WTC11 (cell line): ENCODE data around the gene SPRY1. TPM values are rescaled to one million over a fixed set of nuclear protein-coding genes. Genes with fewer than 3 reads are reported as not detected.

Source experiments
- ATAC-seq: fragments of 200-7000 bp; cut with Tn5 transposase; 2 replicates; pipeline ENCODE4 v1.10.0; 2021; ENCODE audit warnings: mild to moderate bottlenecking, moderate library complexity
- CTCF ChIA-PET: fragments of 300-600 bp; sonication (Branson Sonifier 250); formaldehyde crosslinking; loops from one replicate; lab custom pipeline; 2021; ENCODE audit warnings: antibody characterized with exemption; lab: Charles Lee
- POLR2A ChIA-PET: fragments of 350-600 bp; sonication (Branson Sonifier 250); formaldehyde crosslinking; loops from one replicate; lab custom pipeline; 2021; ENCODE audit warnings: antibody characterized with exemption; lab: Charles Lee
- DNase-seq: peaks from one replicate; pipeline ENCODE4 v3.0.0; 2021; ENCODE audit warnings: low spot score
- H3K27ac Mint-ChIP-seq: 2 replicates; pipeline ENCODE4 v1.8.0; 2021; ENCODE audit warnings: mixed read lengths
- H3K27me3 Mint-ChIP-seq: 2 replicates; pipeline ENCODE4 v1.8.0; 2021; ENCODE audit warnings: low read depth, mild to moderate bottlenecking, moderate library complexity, mixed read lengths
- H3K36me3 Mint-ChIP-seq: 2 replicates; pipeline ENCODE4 v1.8.0; 2021; ENCODE audit warnings: mixed read lengths
- H3K4me1 Mint-ChIP-seq: 2 replicates; pipeline ENCODE4 v1.8.0; 2022; ENCODE audit warnings: mixed read lengths
- H3K4me3 Mint-ChIP-seq: 2 replicates; pipeline ENCODE4 v1.8.0; 2021; ENCODE audit warnings: mild to moderate bottlenecking, moderate library complexity, mixed read lengths
- H3K9me3 Mint-ChIP-seq: 2 replicates; pipeline ENCODE4 v1.8.0; 2021; ENCODE audit warnings: mixed read lengths
- ATF1 ChIP-seq: sonication (generic); formaldehyde crosslinking; IDR thresholded peaks from 2 replicates; pipeline ENCODE4 v1.8.1; 2023; ENCODE audit warnings: mild to moderate bottlenecking, moderate library complexity, missing genetic modification reagents
- CREB1 ChIP-seq: sonication (generic); formaldehyde crosslinking; IDR thresholded peaks from 2 replicates; pipeline ENCODE4 v1.8.0; 2023; ENCODE audit warnings: mild to moderate bottlenecking, missing genetic modification reagents
- FOXK1 ChIP-seq: sonication (generic); formaldehyde crosslinking; IDR thresholded peaks from 2 replicates; pipeline ENCODE4 v1.8.0; 2022; ENCODE audit warnings: mild to moderate bottlenecking, moderate library complexity, missing genetic modification reagents
- JAZF1 ChIP-seq: fragments of 250-450 bp; sonication (Bioruptor Pico); IDR thresholded peaks from 2 replicates; pipeline ENCODE4 v1.9.0; 2021; ENCODE audit warnings: moderate library complexity, mild to moderate bottlenecking, inconsistent platforms
- ZBTB21 ChIP-seq: sonication (generic); formaldehyde crosslinking; IDR thresholded peaks from 2 replicates; pipeline ENCODE4 v1.8.1; 2023; ENCODE audit warnings: mild to moderate bottlenecking, missing genetic modification reagents, borderline replicate concordance
- ZNF121 ChIP-seq: sonication (generic); formaldehyde crosslinking; IDR thresholded peaks from 2 replicates; pipeline ENCODE4 v1.8.0; 2023; ENCODE audit warnings: missing genetic modification reagents
- ZNF396 ChIP-seq: fragments of 250-450 bp; sonication (Bioruptor Pico); IDR thresholded peaks from 2 replicates; pipeline ENCODE4 v1.8.0; 2021; ENCODE audit warnings: mild to moderate bottlenecking, moderate library complexity, borderline replicate concordance
- ZNF416 ChIP-seq: fragments of 250-450 bp; sonication (Bioruptor Pico); IDR thresholded peaks from 2 replicates; pipeline ENCODE4 v1.9.0; 2021; ENCODE audit warnings: mild to moderate bottlenecking, inconsistent platforms
- total RNA-seq: library from RNA; stranded (reverse); gene quantifications from 3 replicates; pipeline ENCODE4 v1.2.3, GENCODE V29; 2021
- TF ChIP-seq, protein P1 (sequence below): sonication (generic); formaldehyde crosslinking; IDR thresholded peaks from 2 replicates; pipeline ENCODE4 v1.8.0; 2022; ENCODE audit warnings: mild to moderate bottlenecking, missing genetic modification reagents
- TF ChIP-seq, protein P2 (sequence below): sonication (generic); formaldehyde crosslinking; IDR thresholded peaks from 2 replicates; pipeline ENCODE4 v1.8.1; 2023; ENCODE audit warnings: mild to moderate bottlenecking, missing genetic modification reagents, moderate library complexity
- TF ChIP-seq, protein P3 (sequence below): fragments of 250-450 bp; sonication (Bioruptor Pico); IDR thresholded peaks from 2 replicates; pipeline ENCODE4 v2.1.2; 2022; ENCODE audit warnings: mild to moderate bottlenecking, moderate library complexity
- TF ChIP-seq, protein P4 (sequence below): sonication (generic); formaldehyde crosslinking; IDR thresholded peaks from 2 replicates; pipeline ENCODE4 v1.8.1; 2023; ENCODE audit warnings: mild to moderate bottlenecking, missing genetic modification reagents
- TF ChIP-seq, protein P5 (sequence below): sonication (generic); formaldehyde crosslinking; IDR thresholded peaks from 2 replicates; pipeline ENCODE4 v1.8.0; 2022; ENCODE audit warnings: mild to moderate bottlenecking, missing genetic modification reagents
- TF ChIP-seq, protein P6 (sequence below): fragments of 250-450 bp; sonication (Bioruptor Pico); IDR thresholded peaks from 2 replicates; pipeline ENCODE4 v1.9.0; 2021; ENCODE audit warnings: mild to moderate bottlenecking, borderline replicate concordance
- TF ChIP-seq, protein P7 (sequence below): sonication (generic); formaldehyde crosslinking; IDR thresholded peaks from 2 replicates; pipeline ENCODE4 v1.8.0; 2023; ENCODE audit warnings: mild to moderate bottlenecking, missing genetic modification reagents

The SPRY1 gene
- total RNA-seq, 1 experiment from 2014 or later, result 107 TPM

DNA sequence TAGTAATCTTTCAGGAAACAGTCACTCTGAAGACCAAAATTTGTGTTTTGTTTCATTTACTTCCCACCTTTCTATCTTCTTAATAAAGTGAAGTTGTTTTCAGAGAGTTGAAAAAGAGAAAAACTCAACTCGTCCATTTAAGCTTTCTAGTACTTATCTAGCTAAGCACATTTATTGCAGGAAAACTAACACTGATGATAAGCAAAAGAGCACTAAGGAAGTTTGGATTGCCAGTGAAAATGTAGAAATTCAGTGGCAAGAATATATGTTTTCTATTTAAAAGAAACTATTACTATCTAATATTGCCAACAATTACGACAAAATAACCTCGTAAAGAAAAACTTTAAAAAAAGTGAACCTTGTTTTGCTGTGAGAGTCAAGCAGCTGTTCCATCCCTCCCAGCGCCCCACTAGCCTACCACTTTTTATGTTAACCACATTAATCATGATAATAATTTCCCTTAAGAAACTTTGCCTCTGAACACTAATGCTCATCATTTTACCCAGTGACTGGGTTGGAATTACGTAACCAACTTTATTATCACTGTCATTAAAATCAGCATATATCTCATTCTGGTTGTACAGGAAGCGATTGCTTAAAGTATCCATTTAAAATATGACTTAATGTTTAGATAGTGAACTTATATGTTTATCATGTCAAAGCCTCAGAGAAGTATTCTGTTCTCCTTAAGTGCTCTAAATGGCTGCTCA lies 24.8 kb downstream of the SPRY1 start:
- no peak for DNase-seq
- Mint-ChIP-seq H3K27me3 (no peaks in the 10 kb centered on the region), H3K4me3 (no peak overlapping the region), H3K36me3 (peaks cover 6% of the 10 kb centered on the region), H3K9me3 (peaks cover 10% of the 10 kb centered on the region), H3K27ac (peak overlapping the region; percentile 88), H3K4me1 (peaks cover 57% of the 10 kb centered on the region)
- ChIA-PET CTCF (no interaction called here), POLR2A (interaction anchor here (0.5 kb wide), 1 partner anchor 10 kb away, joined by 6 read pairs; no protein-coding TSS in a partner anchor)
- TF ChIP-seq, protein P1, sequence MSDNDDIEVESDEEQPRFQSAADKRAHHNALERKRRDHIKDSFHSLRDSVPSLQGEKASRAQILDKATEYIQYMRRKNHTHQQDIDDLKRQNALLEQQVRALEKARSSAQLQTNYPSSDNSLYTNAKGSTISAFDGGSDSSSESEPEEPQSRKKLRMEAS (CRISPR knock-in tag), result no peak
- TF ChIP-seq, protein P2, sequence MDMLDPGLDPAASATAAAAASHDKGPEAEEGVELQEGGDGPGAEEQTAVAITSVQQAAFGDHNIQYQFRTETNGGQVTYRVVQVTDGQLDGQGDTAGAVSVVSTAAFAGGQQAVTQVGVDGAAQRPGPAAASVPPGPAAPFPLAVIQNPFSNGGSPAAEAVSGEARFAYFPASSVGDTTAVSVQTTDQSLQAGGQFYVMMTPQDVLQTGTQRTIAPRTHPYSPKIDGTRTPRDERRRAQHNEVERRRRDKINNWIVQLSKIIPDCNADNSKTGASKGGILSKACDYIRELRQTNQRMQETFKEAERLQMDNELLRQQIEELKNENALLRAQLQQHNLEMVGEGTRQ (CRISPR knock-in tag), result no peak
- TF ChIP-seq, protein P3, sequence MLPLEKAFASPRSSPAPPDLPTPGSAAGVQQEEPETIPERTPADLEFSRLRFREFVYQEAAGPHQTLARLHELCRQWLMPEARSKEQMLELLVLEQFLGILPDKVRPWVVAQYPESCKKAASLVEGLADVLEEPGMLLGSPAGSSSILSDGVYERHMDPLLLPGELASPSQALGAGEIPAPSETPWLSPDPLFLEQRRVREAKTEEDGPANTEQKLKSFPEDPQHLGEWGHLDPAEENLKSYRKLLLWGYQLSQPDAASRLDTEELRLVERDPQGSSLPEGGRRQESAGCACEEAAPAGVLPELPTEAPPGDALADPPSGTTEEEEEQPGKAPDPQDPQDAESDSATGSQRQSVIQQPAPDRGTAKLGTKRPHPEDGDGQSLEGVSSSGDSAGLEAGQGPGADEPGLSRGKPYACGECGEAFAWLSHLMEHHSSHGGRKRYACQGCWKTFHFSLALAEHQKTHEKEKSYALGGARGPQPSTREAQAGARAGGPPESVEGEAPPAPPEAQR (CRISPR knock-in tag), result no peak
- TF ChIP-seq, protein P4, sequence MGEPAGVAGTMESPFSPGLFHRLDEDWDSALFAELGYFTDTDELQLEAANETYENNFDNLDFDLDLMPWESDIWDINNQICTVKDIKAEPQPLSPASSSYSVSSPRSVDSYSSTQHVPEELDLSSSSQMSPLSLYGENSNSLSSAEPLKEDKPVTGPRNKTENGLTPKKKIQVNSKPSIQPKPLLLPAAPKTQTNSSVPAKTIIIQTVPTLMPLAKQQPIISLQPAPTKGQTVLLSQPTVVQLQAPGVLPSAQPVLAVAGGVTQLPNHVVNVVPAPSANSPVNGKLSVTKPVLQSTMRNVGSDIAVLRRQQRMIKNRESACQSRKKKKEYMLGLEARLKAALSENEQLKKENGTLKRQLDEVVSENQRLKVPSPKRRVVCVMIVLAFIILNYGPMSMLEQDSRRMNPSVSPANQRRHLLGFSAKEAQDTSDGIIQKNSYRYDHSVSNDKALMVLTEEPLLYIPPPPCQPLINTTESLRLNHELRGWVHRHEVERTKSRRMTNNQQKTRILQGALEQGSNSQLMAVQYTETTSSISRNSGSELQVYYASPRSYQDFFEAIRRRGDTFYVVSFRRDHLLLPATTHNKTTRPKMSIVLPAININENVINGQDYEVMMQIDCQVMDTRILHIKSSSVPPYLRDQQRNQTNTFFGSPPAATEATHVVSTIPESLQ (CRISPR knock-in tag), result no peak
- TF ChIP-seq CREB1 (CRISPR knock-in tag), result no peak
- TF ChIP-seq, protein P5, sequence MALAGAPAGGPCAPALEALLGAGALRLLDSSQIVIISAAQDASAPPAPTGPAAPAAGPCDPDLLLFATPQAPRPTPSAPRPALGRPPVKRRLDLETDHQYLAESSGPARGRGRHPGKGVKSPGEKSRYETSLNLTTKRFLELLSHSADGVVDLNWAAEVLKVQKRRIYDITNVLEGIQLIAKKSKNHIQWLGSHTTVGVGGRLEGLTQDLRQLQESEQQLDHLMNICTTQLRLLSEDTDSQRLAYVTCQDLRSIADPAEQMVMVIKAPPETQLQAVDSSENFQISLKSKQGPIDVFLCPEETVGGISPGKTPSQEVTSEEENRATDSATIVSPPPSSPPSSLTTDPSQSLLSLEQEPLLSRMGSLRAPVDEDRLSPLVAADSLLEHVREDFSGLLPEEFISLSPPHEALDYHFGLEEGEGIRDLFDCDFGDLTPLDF, result no peak
- TF ChIP-seq ZNF121, result no peak
- TF ChIP-seq FOXK1 (CRISPR knock-in tag), result no peak
- no peak for TF ChIP-seq ZNF416
- TF ChIP-seq, protein P6, sequence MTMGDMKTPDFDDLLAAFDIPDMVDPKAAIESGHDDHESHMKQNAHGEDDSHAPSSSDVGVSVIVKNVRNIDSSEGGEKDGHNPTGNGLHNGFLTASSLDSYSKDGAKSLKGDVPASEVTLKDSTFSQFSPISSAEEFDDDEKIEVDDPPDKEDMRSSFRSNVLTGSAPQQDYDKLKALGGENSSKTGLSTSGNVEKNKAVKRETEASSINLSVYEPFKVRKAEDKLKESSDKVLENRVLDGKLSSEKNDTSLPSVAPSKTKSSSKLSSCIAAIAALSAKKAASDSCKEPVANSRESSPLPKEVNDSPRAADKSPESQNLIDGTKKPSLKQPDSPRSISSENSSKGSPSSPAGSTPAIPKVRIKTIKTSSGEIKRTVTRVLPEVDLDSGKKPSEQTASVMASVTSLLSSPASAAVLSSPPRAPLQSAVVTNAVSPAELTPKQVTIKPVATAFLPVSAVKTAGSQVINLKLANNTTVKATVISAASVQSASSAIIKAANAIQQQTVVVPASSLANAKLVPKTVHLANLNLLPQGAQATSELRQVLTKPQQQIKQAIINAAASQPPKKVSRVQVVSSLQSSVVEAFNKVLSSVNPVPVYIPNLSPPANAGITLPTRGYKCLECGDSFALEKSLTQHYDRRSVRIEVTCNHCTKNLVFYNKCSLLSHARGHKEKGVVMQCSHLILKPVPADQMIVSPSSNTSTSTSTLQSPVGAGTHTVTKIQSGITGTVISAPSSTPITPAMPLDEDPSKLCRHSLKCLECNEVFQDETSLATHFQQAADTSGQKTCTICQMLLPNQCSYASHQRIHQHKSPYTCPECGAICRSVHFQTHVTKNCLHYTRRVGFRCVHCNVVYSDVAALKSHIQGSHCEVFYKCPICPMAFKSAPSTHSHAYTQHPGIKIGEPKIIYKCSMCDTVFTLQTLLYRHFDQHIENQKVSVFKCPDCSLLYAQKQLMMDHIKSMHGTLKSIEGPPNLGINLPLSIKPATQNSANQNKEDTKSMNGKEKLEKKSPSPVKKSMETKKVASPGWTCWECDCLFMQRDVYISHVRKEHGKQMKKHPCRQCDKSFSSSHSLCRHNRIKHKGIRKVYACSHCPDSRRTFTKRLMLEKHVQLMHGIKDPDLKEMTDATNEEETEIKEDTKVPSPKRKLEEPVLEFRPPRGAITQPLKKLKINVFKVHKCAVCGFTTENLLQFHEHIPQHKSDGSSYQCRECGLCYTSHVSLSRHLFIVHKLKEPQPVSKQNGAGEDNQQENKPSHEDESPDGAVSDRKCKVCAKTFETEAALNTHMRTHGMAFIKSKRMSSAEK (CRISPR knock-in tag), result no peak
- TF ChIP-seq ZNF396 (CRISPR knock-in tag), result no peak
- no peak for TF ChIP-seq JAZF1 (CRISPR knock-in tag)
- ATAC-seq, result no peak

DNA sequence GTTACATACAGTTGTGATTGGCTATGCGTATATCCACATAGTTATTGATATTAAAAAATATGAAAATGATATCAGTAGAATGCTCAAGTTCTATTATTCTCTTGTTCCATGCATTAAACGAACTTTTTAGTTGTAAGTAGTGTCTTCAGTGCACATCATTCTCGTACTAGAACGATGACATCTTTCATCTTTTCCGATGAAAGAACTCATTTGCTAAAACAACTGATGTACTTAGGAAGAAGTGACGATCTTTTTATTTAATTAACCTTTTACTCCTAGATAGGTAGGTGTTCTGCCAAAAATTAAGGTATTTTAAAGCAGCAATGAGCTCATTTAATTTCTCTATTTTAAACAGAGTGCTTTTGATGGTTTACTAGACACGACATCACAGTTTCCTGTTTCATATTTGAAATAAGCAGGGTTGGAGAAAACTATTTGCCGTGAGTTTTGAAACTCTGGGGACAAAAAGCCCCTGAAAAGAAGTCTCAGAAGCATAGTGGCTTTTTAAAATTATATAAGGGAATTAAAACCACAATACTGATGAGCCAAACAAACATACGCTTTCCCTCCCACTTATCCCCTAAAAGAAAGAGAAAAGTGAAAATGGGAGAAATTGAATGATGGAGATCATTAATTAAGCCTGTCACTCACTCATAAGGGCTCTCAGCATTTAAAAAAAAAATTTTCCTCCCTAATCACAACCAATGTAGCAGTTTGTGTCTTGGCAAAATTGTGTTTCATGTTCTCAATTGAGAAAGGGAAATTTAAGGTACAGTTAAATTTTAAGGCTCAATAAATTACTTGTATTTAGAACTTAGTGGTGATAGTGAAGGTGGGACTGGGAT lies 25.6 kb downstream of the SPRY1 start:
- CTCF ChIA-PET, result no interaction called here
- peaks cover 17% of the 10 kb centered on the region for H3K9me3 Mint-ChIP-seq
- no peak for DNase-seq
- H3K27ac Mint-ChIP-seq, result no peak overlapping the region
- no peaks in the 10 kb centered on the region for H3K27me3 Mint-ChIP-seq
- POLR2A ChIA-PET, result interaction anchor here (0.5 kb wide), 1 partner anchor 9 kb away, joined by 6 read pairs; no protein-coding TSS in a partner anchor
- peaks cover 49% of the 10 kb centered on the region for H3K4me1 Mint-ChIP-seq
- no peak for ATAC-seq
- H3K36me3 Mint-ChIP-seq, result peaks cover 12% of the 10 kb centered on the region
- H3K4me3 Mint-ChIP-seq, result no peak overlapping the region
- no peak for TF ChIP-seq ATF1 (CRISPR knock-in tag)
- no peak for TF ChIP-seq ZBTB21 (CRISPR knock-in tag)
- TF ChIP-seq, protein P7, sequence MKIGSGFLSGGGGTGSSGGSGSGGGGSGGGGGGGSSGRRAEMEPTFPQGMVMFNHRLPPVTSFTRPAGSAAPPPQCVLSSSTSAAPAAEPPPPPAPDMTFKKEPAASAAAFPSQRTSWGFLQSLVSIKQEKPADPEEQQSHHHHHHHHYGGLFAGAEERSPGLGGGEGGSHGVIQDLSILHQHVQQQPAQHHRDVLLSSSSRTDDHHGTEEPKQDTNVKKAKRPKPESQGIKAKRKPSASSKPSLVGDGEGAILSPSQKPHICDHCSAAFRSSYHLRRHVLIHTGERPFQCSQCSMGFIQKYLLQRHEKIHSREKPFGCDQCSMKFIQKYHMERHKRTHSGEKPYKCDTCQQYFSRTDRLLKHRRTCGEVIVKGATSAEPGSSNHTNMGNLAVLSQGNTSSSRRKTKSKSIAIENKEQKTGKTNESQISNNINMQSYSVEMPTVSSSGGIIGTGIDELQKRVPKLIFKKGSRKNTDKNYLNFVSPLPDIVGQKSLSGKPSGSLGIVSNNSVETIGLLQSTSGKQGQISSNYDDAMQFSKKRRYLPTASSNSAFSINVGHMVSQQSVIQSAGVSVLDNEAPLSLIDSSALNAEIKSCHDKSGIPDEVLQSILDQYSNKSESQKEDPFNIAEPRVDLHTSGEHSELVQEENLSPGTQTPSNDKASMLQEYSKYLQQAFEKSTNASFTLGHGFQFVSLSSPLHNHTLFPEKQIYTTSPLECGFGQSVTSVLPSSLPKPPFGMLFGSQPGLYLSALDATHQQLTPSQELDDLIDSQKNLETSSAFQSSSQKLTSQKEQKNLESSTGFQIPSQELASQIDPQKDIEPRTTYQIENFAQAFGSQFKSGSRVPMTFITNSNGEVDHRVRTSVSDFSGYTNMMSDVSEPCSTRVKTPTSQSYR, result no peak
